CD4-positive, alpha-beta T cell (primary cell): ENCODE data around the gene CD74. TPM values are rescaled to one million over a fixed set of nuclear protein-coding genes. Genes with fewer than 3 reads are reported as not detected.

Experiments
- ATAC-seq: fragments of 200-7000 bp; cut with Tn5 transposase; one replicate; pipeline ENCODE4 v1.10.0; 2022; ENCODE audit warnings: mild to moderate bottlenecking; ENCODE audit not compliant: poor library complexity
- CTCF ChIA-PET: fragments of 350-600 bp; sonication (Branson Sonifier 250); formaldehyde crosslinking; loops from one replicate; lab custom pipeline; 2021; ENCODE audit warnings: antibody characterized with exemption, inconsistent platforms; lab: Charles Lee
- POLR2A ChIA-PET: fragments of 350-600 bp; sonication (Branson Sonifier 250); formaldehyde crosslinking; loops from one replicate; lab custom pipeline; 2021; ENCODE audit warnings: antibody characterized with exemption, inconsistent platforms; lab: Charles Lee
- DNase-seq, 14 experiments: peaks; one replicate each; pipeline ENCODE4 v3.0.0-alpha.2; 2013 to 2020; ENCODE audit warnings: mixed read lengths in 2 of 14
- H3K27ac ChIP-seq, 2 donors: one replicate each; pipeline versions ENCODE4 v1.5.1 to v1.7.0; 2013; ENCODE audit warnings: low read length in 2 of 2, low read depth in 1 of 2, mild to moderate bottlenecking in 1 of 2
- H3K27me3 ChIP-seq, 2 experiments: 1 replicate in 1 of 2; 2 replicates in 1 of 2; pipeline versions ENCODE4 v1.6.1 to v1.7.0; 2013; ENCODE audit warnings: low read length in 2 of 2, control low read depth in 1 of 2, mild to moderate bottlenecking in 1 of 2, moderate library complexity in 1 of 2; ENCODE audit not compliant: insufficient read depth in 2 of 2, control insufficient read depth in 1 of 2
- H3K36me3 ChIP-seq: one replicate; pipeline ENCODE4 v1.6.1; 2013; ENCODE audit warnings: low read length, control low read depth; ENCODE audit not compliant: insufficient read depth
- H3K4me1 ChIP-seq: one replicate; pipeline ENCODE4 v1.6.1; 2013; ENCODE audit warnings: low read length, control low read depth; ENCODE audit not compliant: insufficient read depth
- H3K4me3 ChIP-seq: one replicate; pipeline ENCODE4 v1.5.1; 2013; ENCODE audit warnings: mild to moderate bottlenecking, low read length, moderate library complexity
- H3K9me3 ChIP-seq, 2 experiments: 1 replicate in 1 of 2; 2 replicates in 1 of 2; pipeline versions ENCODE4 v1.6.1 to v1.7.0; 2013; ENCODE audit warnings: low read length in 2 of 2, mild to moderate bottlenecking in 2 of 2, control low read depth in 1 of 2, moderate library complexity in 1 of 2; ENCODE audit not compliant: control insufficient read depth in 1 of 2, insufficient read depth in 1 of 2
- H3K27ac Mint-ChIP-seq: one replicate; pipeline ENCODE4 v1.8.0; 2020; ENCODE audit warnings: mixed read lengths
- H3K27me3 Mint-ChIP-seq: one replicate; pipeline ENCODE4 v1.8.0; 2021; ENCODE audit warnings: mixed read lengths
- H3K36me3 Mint-ChIP-seq: one replicate; pipeline ENCODE4 v1.8.0; 2021; ENCODE audit warnings: low read depth, mixed read lengths
- H3K4me1 Mint-ChIP-seq: one replicate; pipeline ENCODE4 v1.8.0; 2021; ENCODE audit warnings: low read depth, mixed read lengths
- H3K4me3 Mint-ChIP-seq: one replicate; pipeline ENCODE4 v1.8.0; 2020; ENCODE audit warnings: mild to moderate bottlenecking, mixed read lengths
- H3K9me3 Mint-ChIP-seq: one replicate; pipeline ENCODE4 v1.8.0; 2020; ENCODE audit warnings: mixed read lengths
- intact Hi-C, 2 experiments: fragments of 100-400 bp; cut with DNase I in 1 of 2; cut with micrococcal nuclease in 1 of 2; formaldehyde crosslinking; loops; one replicate each; pipeline versions ENCODE4 v1.15.1 to v1.9.0; 2023 to 2025; cut with DNase I, micrococcal nuclease
- total RNA-seq, 174 experiments: library from RNA in 2 of 174; stranded (reverse) in 2 of 174; gene quantifications; one replicate each; pipeline ENCODE4 v1.2.3 and lab custom pipeline; 2021 to 2026
- TF ChIP-seq, protein P1 (sequence below): fragments of 200-600 bp; IDR thresholded peaks from one replicate; pipeline ENCODE4 v1.8.0; 2022; ENCODE audit warnings: antibody characterized with exemption, mild to moderate bottlenecking

Gene CD74
- total RNA-seq, 2 experiments from 2014 or later, result 299 to 303 TPM

DNA sequence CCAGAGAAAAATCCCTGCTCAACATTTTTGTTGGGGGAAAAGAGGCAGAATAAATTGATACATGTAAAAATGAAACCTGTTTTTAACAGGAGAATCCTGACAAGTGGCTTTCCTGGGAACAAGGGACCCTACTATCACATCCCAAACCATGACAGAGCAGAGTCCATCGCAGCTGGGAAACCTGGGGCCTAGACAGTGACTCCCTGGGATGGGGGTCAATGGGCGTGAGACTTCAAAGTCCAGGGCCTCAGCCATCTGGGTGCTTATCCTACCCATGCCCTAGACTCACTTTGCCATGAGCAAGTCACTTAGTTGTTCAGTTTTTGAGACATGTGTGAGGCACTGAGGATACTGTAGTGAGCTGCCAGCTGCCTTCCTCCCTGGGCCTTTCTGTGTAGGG is 49.5 kb downstream of the CD74 start:
- Mint-ChIP-seq H3K4me1 (peaks cover 47% of the 10 kb centered on the region), H3K27me3 (no peaks in the 10 kb centered on the region), H3K9me3 (no peaks in the 10 kb centered on the region), H3K27ac (no peak overlapping the region), H3K36me3 (peaks cover 73% of the 10 kb centered on the region), H3K4me3 (no peak overlapping the region)
- POLR2A ChIA-PET, result no interaction called here
- no peak for DNase-seq
- Histone ChIP-seq H3K4me1 (peaks cover 17% of the 10 kb centered on the region), H3K27me3 (no peaks in the 10 kb centered on the region), H3K36me3 (peaks cover 71% of the 10 kb centered on the region), H3K9me3 (no peaks in the 10 kb centered on the region), H3K4me3 (no peak overlapping the region), H3K27ac (no peak overlapping the region)
- TF ChIP-seq, protein P1, sequence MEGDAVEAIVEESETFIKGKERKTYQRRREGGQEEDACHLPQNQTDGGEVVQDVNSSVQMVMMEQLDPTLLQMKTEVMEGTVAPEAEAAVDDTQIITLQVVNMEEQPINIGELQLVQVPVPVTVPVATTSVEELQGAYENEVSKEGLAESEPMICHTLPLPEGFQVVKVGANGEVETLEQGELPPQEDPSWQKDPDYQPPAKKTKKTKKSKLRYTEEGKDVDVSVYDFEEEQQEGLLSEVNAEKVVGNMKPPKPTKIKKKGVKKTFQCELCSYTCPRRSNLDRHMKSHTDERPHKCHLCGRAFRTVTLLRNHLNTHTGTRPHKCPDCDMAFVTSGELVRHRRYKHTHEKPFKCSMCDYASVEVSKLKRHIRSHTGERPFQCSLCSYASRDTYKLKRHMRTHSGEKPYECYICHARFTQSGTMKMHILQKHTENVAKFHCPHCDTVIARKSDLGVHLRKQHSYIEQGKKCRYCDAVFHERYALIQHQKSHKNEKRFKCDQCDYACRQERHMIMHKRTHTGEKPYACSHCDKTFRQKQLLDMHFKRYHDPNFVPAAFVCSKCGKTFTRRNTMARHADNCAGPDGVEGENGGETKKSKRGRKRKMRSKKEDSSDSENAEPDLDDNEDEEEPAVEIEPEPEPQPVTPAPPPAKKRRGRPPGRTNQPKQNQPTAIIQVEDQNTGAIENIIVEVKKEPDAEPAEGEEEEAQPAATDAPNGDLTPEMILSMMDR, result no peak
- ATAC-seq, result no peak
- intact Hi-C loops, result loop anchor here (1.0 to 5.0 kb wide), 2 partner anchors 11 to 39 kb away; no protein-coding TSS in a partner anchor
- CTCF ChIA-PET, result interaction anchor here (1.2 kb wide), 1 partner anchor 47 kb away, joined by 3 read pairs; no protein-coding TSS in a partner anchor

DNA sequence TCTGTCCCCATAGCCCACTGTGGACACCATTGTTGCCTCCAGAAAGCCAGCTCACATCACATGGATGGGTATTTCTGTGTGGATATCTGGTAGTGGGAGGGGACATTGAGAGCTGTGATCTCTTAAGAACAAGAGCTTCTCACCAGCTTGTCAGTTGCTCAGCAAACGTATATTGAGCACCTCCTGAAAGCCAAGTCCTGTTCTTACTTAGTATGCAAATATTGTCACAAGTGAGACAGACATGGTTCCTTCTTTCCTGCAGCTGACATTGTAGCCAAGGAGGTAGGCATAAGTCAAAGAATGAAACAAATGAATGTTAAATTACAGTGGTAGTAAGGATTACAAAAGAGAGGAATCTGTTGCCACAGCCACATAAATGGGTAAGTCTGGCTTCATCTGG is 51.4 kb downstream of the CD74 start:
- Mint-ChIP-seq H3K27ac (no peak overlapping the region), H3K4me1 (peaks cover 55% of the 10 kb centered on the region), H3K9me3 (no peaks in the 10 kb centered on the region), H3K4me3 (peak overlapping the region; percentile 13), H3K27me3 (no peaks in the 10 kb centered on the region), H3K36me3 (peaks cover 57% of the 10 kb centered on the region)
- intact Hi-C loops, result loop anchor here in 1 of 2 experiments (5.0 kb wide), 1 partner anchor 41 kb away; no protein-coding TSS in a partner anchor
- POLR2A ChIA-PET, result interaction anchor here (1.4 kb wide), 1 partner anchor 89 kb away, joined by 3 read pairs; the partner anchor contains the start of gene RPS14
- no peak for ATAC-seq
- no peaks in the 10 kb centered on the region for H3K9me3 ChIP-seq
- no peak overlapping the region for H3K4me3 ChIP-seq
- TF ChIP-seq, protein P1, result no peak
- no peak overlapping the region for H3K27ac ChIP-seq
- H3K4me1 ChIP-seq, result peaks cover 28% of the 10 kb centered on the region
- H3K27me3 ChIP-seq, result no peaks in the 10 kb centered on the region
- peaks cover 58% of the 10 kb centered on the region for H3K36me3 ChIP-seq
- CTCF ChIA-PET, result interaction anchor here (1.4 kb wide), 1 partner anchor 89 kb away, joined by 5 read pairs; the partner anchor contains the start of gene RPS14
- no peak for DNase-seq

DNA sequence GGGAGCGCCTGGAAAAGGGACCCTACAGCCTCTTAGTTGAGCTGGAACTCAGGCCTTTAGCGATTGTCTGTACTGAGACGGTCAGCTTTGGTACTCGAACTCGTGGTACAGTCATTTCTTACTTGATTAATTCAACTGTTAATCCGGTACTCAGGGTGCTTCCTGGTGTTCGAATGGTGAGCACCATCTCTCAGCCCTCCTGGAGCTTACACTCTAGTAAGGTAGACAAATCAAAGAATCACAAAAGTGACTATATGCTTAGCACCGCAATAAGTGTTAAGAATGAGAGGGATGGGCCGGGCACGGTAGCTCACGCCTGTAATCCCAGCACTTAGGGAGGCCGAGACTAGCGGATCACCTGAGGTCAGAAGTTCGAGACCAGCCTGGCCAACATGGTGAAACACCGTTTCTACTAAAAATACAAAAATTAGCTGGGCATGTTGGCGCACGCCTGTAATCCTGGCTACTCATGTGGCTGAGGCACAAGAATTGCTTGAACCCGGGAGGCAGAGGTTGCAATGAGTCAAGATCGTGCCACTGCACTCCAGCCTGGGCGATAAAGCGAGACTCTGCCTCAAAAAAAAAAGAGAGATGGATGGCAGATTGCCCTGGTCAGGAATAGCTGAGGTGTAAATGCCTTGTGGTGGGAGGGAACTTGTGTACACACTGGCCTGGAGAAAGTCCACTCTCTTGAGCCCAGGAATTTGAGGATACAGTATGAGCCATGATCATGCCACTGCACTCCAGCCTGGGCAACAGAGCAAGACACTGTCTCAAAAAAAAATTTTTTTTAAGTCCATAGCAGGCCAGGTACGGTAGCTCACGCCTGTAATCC is 54.2 kb downstream of the CD74 start:
- Mint-ChIP-seq H3K9me3 (no peaks in the 10 kb centered on the region), H3K4me3 (peak overlapping the region; percentile 89), H3K36me3 (peaks cover 31% of the 10 kb centered on the region), H3K4me1 (peaks cover 55% of the 10 kb centered on the region), H3K27me3 (no peaks in the 10 kb centered on the region), H3K27ac (peak overlapping the region; percentile 73)
- ATAC-seq (no peak), DNase-seq (no peak)
- H3K4me3 ChIP-seq, result peak overlapping the region; percentile 86
- no peaks in the 10 kb centered on the region for H3K9me3 ChIP-seq
- intact Hi-C loops, result loop anchor here (1.0 to 10.0 kb wide), 10 partner anchors 74 to 1414 kb away; partner anchors contain the start of genes G3BP1 (in 2 of the 2), CSNK1A1 (in 1 of the 2), GRPEL2 (in 1 of the 2) and IRGM (in 1 of the 2)
- ChIA-PET CTCF (no interaction called here), POLR2A (interaction anchor here (1.8 to 2.8 kb wide), 3 partner anchors 52 to 92 kb away, joined by 8 to 16 read pairs (median 9); partner anchors contain the start of gene CD74)
- H3K36me3 ChIP-seq, result peaks cover 31% of the 10 kb centered on the region
- H3K27me3 ChIP-seq, result no peaks in the 10 kb centered on the region
- TF ChIP-seq, protein P1, result no peak
- H3K4me1 ChIP-seq, result peaks cover 28% of the 10 kb centered on the region
- H3K27ac ChIP-seq, result no peak overlapping the region
